NK-92 treated with Interleukin-12 subunit alpha and Interleukin-12 subunit beta, amount 100 ng/mL, for 24 hours (cell line): ENCODE measurements around the gene OSBPL9.

Experiments
- DNase-seq: peaks from one replicate; lab custom pipeline; 2025; lab: John Stamatoyannopoulos, UW

OSBPL9 gene

GRCh38 chr1:51735746-51736254, 118.9 kb downstream of the OSBPL9 start:
- no peak for DNase-seq

DNA sequence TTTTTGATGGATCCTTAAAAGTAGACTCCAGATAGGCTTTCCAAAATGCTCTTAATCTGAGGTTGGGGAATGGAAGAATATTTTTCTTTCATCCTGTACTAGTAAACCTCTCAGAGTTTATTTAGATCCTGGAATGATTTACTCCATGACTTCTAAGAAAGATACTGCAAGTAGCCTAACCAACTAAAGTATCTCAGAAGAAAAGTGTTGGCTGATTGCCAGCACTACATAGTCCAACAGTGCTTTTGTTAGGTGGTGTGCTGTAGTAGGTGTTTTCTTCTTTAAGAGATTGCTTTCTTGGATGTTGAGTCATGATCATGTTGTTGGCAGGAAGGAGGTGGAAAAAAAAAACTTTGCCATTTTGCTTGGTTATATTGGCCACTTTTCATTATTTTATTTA, 119.8 kb downstream of the OSBPL9 start:
- no peak for DNase-seq

DNA sequence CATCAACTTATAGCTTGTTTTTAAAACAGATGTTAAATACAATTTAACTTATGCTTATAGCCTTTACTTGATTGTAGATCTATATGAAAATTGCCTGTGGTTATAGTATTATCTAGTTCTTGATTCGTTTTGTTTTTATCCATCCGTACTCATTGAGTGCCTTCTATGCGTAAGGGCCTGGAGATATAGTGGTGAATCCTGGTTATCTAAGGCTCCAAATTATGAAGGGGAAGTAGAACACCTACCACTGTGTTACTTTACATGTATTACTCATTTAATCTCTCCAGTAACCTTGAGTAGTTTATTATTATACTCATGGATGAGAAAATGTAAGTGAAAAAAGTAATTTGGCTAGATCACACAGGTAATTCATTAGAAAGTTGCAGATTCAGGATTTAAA, 121.8 kb downstream of the OSBPL9 start:
- no peak for DNase-seq

- DNase-seq: no peak
Measured at GRCh38 chr1:51740652-51741051, 123.8 kb downstream of the OSBPL9 start.

DNA sequence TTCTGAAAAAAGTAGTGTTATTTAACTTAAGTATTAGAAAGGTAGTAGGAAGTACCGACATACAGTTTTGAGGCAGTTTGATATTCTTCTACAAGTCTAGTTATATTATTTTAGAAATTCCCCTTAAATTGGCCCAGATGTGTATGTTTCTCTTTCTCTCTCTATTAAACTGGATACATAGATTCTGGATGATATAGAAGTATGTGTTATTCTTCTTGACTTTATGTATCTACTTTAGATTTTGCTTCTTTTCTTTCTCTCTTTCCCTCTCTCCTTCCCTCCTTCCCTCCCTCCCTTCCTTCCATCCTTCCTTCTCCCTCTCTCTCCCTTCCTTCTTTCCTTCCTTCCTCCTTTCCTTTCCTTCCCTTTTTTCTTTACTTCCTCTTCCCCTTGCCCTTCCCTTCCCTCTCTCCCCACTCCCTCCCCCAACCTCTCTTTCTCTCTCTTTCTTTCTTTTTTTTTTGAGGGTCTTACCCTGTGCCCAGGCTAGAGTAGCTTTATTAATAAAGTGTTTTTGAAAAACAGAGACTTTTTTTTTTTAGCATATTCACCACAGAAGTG, 124.3 kb downstream of the OSBPL9 start:
- no peak for DNase-seq

- no peak for DNase-seq
Measured at GRCh38 chr1:51744506-51745303, 127.8 kb downstream of the OSBPL9 start.

DNA sequence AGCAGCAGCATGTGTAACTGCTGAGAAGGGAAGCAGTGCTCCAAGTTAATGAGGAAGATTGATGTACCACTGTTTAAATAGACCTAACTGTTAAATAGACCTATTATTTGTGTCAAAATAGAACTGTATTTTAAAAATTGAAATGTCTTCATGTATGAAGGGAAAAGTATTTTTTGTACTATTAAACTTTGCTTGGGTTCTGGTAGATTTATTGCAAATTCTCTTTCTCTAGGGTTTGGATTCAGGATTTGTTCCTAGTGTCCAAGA, 128.3 kb downstream of the OSBPL9 start:
- DNase-seq: no peak

- no peak for DNase-seq
Measured at GRCh38 chr1:51749151-51749550, 132.3 kb downstream of the OSBPL9 start.

DNA sequence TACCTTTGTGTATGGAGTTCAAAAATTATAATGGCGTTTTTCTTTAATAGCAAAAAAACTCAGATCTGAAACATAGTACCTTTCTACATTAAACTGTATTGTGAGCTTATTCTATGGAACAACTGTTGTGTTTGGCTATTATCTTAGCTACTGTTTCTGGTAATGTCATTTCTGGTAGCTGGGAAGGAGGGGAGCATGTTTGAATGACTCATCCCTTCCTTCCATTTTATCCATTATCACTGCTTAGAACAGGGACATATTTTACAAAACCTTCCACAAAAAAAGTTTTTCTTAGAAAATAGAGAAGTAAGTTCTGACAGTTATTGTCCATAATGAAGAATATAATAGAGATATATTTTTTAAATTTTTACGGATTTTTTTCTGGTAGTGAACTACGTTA, 133.3 kb downstream of the OSBPL9 start:
- DNase-seq: no peak

GRCh38 chr1:51750729-51751128, 133.8 kb downstream of the OSBPL9 start:
- no peak for DNase-seq

DNA sequence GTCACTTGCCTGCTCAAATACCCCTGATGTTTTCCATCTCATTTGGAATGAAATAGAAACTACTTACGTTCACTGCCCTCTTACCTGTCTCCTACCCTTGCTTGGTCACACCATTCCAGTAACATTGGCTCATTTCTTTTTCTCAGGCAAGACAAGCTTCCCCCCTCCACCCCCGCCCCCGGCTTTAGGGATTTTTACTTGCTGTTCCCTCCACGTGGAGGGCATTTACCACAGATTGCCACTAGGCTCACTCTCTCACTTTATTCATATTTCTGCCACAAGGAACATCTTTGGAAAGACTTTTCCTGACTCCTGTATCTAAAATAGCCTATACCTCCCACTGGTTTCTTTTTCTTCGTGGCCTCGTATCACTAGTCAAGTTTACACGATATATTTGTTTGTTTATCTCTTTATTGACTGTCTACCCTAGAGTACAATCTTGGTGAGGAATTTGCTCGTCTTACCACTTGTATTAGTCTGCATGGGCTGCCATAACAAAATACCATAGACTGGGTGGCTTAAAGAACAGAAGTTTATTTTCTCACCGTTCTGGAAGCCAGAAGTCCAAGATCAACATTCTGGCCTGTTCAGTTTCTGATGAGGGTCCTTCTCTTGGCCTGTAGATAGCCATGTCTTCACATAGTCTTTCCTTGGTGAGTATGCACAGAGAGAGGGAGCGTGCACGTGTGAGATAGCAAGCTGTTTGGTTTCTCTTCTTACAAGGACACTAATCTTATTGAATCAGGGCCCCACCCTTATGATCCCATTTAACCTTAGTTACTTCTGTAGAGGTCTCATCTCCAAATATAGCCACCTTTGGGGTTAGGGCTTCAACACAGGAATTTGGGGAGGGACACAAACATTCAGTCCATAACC, 135.4 kb downstream of the OSBPL9 start:
- no peak for DNase-seq

- no peak for DNase-seq
Measured at GRCh38 chr1:51753969-51754368, 137.1 kb downstream of the OSBPL9 start.

GRCh38 chr1:51754666-51755065, 137.8 kb downstream of the OSBPL9 start:
- DNase-seq: no peak

DNA sequence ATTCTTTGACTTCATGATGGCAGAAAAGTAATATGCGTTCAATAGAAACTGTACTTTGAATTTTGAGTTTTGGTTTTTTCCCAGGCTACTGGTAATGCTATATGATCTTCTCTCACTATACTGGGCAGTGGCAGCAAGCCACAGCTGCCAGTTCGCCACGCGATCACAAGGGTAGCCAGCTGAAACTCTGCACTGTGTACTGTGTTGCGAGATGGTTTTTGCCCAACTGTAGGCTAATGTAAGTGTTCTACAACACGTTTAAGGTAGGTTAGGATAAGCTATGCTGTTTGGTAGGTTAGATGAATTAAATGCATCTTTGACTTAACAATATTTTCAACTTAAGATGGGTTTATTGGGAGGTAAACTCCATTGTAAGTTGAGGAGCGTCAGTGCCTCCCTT, 138.5 kb downstream of the OSBPL9 start:
- DNase-seq: no peak

GRCh38 chr1:51756290-51756689, 139.4 kb downstream of the OSBPL9 start:
- no peak for DNase-seq

GRCh38 chr1:51758310-51758709, 141.4 kb downstream of the OSBPL9 start:
- no peak for DNase-seq

DNA sequence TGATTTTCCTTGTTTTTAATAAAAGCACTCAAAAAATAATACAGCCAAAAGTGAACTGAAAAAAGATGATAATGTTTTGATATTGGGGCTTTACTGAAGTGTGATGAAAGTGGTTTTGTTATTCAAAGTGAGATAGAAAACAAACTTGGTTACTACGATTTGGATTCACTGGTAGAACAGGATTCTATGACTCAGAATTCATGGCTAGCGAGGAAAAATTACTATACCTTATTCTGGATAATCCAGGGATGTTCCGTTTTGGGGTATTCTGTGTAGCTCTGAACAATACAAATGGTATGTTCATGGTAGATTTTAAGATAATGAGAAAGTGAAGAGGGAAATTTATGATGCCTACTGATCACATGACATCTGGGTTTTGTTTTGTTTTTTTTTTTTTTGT, 144.0 kb downstream of the OSBPL9 start:
- DNase-seq: no peak

DNA sequence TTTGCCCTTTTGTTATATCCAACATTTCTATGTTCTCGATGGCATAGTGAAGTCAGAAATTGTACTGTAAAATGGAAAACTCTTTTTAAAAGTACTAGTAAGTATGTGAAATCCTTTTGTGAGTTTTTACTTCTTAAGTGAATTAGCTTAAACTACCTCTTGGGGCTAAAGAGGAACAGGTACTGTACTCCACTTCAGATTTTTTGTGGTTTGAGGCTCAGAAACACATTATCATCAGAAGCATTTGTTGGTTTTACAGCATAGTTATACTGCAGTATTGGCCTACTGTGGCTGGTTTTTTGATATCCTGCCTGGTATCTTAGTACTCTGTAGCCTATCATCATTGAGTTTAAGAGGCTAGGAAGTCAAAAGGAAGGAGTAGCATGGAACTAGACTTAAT, 144.5 kb downstream of the OSBPL9 start:
- DNase-seq: no peak

DNA sequence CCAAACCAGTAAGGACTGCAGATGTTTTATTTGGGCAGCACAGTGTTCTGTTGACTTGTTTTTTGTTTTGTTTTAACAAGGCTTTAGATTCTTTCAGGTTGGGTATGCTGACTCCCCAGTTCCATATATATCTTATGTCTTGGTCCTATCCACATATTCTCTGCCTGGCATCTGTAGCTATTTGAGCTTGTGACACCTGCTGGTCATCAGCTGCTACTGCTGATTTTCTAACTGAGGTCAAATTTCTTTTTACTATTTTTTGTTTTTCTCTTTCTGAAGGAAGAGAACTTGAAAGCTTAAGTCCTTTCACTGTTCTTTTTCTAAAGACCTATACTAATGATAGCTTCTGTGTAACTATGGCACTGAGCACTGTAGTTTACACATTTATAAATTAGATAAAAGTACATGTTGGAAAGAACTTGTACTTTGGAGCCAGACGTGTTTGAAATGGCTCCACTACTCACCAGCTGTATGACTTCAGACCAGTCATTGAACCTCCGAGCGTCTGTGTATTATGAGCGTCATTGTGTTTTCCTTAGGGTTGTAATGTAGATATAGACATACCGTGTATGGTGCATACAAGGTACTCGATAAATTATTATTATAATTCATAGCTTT, 152.2 kb downstream of the OSBPL9 start:
- DNase-seq: no peak

DNA sequence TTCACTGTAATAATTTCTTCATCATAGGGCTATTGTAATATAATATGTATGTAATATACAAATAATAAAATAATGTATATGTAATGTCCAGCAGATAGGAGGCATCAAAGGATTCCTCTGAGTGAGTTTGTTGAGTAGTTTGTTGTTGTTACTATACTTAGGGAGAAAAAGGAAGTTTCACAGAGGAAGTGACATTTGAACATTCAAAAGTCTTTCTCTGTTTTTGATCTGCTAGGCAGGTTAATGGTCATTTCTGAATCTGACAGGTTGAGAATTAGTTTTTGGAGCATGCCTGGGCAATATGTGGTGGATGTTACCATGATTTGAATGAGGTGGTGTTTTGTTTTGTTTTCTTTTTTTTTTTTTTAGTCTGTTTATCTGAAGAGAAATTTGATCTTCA, 159.5 kb downstream of the OSBPL9 start:
- no peak for DNase-seq

GRCh38 chr1:51780927-51781326, 164.0 kb downstream of the OSBPL9 start:
- DNase-seq: no peak

GRCh38 chr1:51784997-51785421, 168.1 kb downstream of the OSBPL9 start:
- no peak for DNase-seq

DNA sequence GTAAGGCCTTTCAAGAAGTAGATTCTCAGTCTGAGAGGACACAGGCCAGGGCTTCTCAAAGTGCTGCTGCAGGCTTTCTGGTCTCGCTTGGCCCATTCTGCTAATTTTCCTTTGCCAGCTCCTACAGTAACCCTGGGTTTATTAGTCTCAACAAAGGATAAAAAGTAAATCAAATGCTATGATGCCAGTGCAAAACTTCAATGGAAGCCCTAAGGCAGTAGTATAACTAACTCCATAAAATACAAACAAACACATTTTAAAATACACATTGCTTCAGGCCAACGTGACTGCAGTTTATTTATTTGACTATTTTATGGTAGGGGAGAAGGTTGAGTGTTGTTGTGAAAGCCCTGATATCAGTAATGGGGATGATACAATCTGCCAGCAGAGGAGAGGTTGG, 172.0 kb downstream of the OSBPL9 start:
- DNase-seq: no peak
